ENCODE data around the gene HDGFL2. TPM values are rescaled to one million over a fixed set of nuclear protein-coding genes. Genes with fewer than 3 reads are reported as not detected.

The HDGFL2 gene
- total RNA-seq, 1 experiment from 2014 or later: 108 TPM

GRCh38 chr19:4498694-4499093, 26.6 kb downstream of the HDGFL2 start:
- Histone ChIP-seq H2AK5ac (ENCODE audit: insufficient read length, low read length) (no peak overlapping the region), H3K27ac (ENCODE audit: insufficient read length, low read depth, low read length) (no peak overlapping the region), H4K20me1 (ENCODE audit: control insufficient read depth, insufficient read depth, insufficient read length) (no peaks in the 10 kb centered on the region), H3K14ac (ENCODE audit: insufficient read depth, low read length) (no peak overlapping the region), H2BK120ac (ENCODE audit: low read depth, low read length, poor library complexity, severe bottlenecking) (no peak overlapping the region), H3K23me2 (ENCODE audit: insufficient read length, low read depth, low read length, poor library complexity, severe bottlenecking) (no peaks in the 10 kb centered on the region), H2BK20ac (ENCODE audit: low read depth, low read length, poor library complexity, severe bottlenecking) (no peak overlapping the region), H3K4me2 (ENCODE audit: insufficient read depth, insufficient read length, low read length) (no peak overlapping the region), H3K4ac (ENCODE audit: low read depth, low read length) (no peak overlapping the region), H3K27me3 (ENCODE audit: insufficient read depth, low read length) (no peaks in the 10 kb centered on the region), H3K9ac (ENCODE audit: extremely low read depth, insufficient read length, low read length) (no peak overlapping the region), H2BK5ac (ENCODE audit: insufficient read length, low read length) (no peak overlapping the region), H3K18ac (ENCODE audit: insufficient read length, low read depth, low read length) (no peak overlapping the region), H3K79me2 (ENCODE audit: insufficient read depth, low read length) (no peaks in the 10 kb centered on the region), H3K9me3 (ENCODE audit: control insufficient read depth, low read depth, low read length) (no peaks in the 10 kb centered on the region), H2BK15ac (ENCODE audit: low read depth, low read length) (no peak overlapping the region), H4K5ac (ENCODE audit: insufficient read length, low read depth, low read length) (no peak overlapping the region), H3K4me1 (ENCODE audit: insufficient read depth, low read length) (no peaks in the 10 kb centered on the region), H3K79me1 (ENCODE audit: insufficient read depth, low read depth, low read length, poor library complexity, severe bottlenecking) (no peaks in the 10 kb centered on the region), H2AFZ (ENCODE audit: low read length) (no peak overlapping the region), H3T11ph (ENCODE audit: low read length) (no peak overlapping the region), H3K56ac (ENCODE audit: insufficient read length, low read depth, low read length) (no peak overlapping the region), H4K91ac (ENCODE audit: insufficient read length, low read depth, low read length) (no peak overlapping the region), H4K8ac (replicated peaks; ENCODE audit: insufficient read length, low read depth, low read length) (no peak overlapping the region), H2BK12ac (ENCODE audit: insufficient read length, low read depth, low read length) (no peak overlapping the region), H3K23ac (ENCODE audit: insufficient read length, low read depth, low read length) (no peak overlapping the region)
- DNase-seq: no peak
- H3K4me1 Mint-ChIP-seq: no peaks in the 10 kb centered on the region
- H3K36me3 Mint-ChIP-seq (ENCODE audit: insufficient read depth in 1 of 3, low read depth in 3 of 3): peaks cover 18 to 59% (median 51%) of the 10 kb centered on the region in 3 experiments; a peak in 6 of 7 replicates
- H3K4me3 Mint-ChIP-seq: no peak overlapping the region
- H3K27me3 Mint-ChIP-seq (ENCODE audit: low read depth): no peaks in the 10 kb centered on the region
- WGBS (ENCODE audit: extremely low coverage, insufficient read length, low lambda C conversion rate): no CpG with 5 or more reads among the region's 12 CpGs
- TF ChIP-seq CTCF (conservative IDR thresholded peaks at IDR 0.05): no peak
- H3K9me3 Mint-ChIP-seq: no peaks in the 10 kb centered on the region
- H3K27ac Mint-ChIP-seq: no peak overlapping the region

Data from H9 (cell line).